OCI-LY3 (cell line): ENCODE results near the gene DNAH17.

Experiments
- H2AFZ ChIP-seq: fragments of 200-600, 300-600 bp; shearing (Covaris generic); 2 replicates; pipeline ENCODE4 v1.6.0; 2014; ENCODE audit warnings: antibody characterized with exemption, low read depth, low read length
- H3K27ac ChIP-seq: fragments of 200-600, 300-600 bp; sonication (generic); 2 replicates; pipeline ENCODE4 v1.5.1; 2014; ENCODE audit warnings: mild to moderate bottlenecking, low read length, moderate library complexity, mixed read lengths
- H3K27me3 ChIP-seq: fragments of 200-600, 300-600 bp; sonication (generic); 2 replicates; pipeline ENCODE4 v1.6.1; 2014; ENCODE audit warnings: low read depth, low read length, mixed read lengths
- H3K36me3 ChIP-seq: fragments of 200-600, 300-600 bp; sonication (generic); replicated peaks from 2 replicates; pipeline ENCODE3; 2014; ENCODE audit warnings: low read depth, low read length, mixed read lengths
- H3K4me1 ChIP-seq: fragments of 300-600, 200-600 bp; sonication (generic); 2 replicates; pipeline ENCODE4 v1.6.1; 2014; ENCODE audit warnings: low read length, mixed read lengths
- H3K4me2 ChIP-seq: fragments of 200-600, 300-600 bp; sonication (generic); 2 replicates; pipeline ENCODE4 v1.6.1; 2014; ENCODE audit warnings: low read length, mixed read lengths
- H3K4me3 ChIP-seq: fragments of 300-600, 200-600 bp; sonication (generic); 2 replicates; pipeline ENCODE4 v1.5.1; 2014; ENCODE audit warnings: antibody characterized with exemption, mild to moderate bottlenecking, low read length, moderate library complexity
- H3K79me2 ChIP-seq: fragments of 300-600, 200-600 bp; shearing (Covaris generic); 2 replicates; pipeline ENCODE4 v1.6.1; 2014; ENCODE audit warnings: mild to moderate bottlenecking, low read length, mixed read lengths
- H3K9ac ChIP-seq: fragments of 300-600, 200-600 bp; shearing (Covaris generic); 2 replicates; pipeline ENCODE4 v1.6.0; 2014; ENCODE audit warnings: mild to moderate bottlenecking, low read length, moderate library complexity
- H3K9me3 ChIP-seq: fragments of 200-600, 300-600 bp; shearing (Covaris generic); 2 replicates; pipeline ENCODE4 v1.6.1; 2014; ENCODE audit warnings: low read length, mixed read lengths; ENCODE audit not compliant: insufficient read depth
- H4K20me1 ChIP-seq: fragments of 200-600, 300-600 bp; sonication (generic); 2 replicates; pipeline ENCODE4 v1.6.1; 2016; ENCODE audit warnings: low read length, mixed read lengths; ENCODE audit not compliant: insufficient read depth
- EZH2phosphoT487 ChIP-seq: fragments of 200-600 bp; shearing (Covaris generic); IDR thresholded peaks from 2 replicates; pipeline ENCODE4 v1.6.1; 2018; ENCODE audit warnings: antibody characterized with exemption, mixed run types, low read depth
- TF ChIP-seq, protein P1 (sequence below): fragments of 200-600, 300-600 bp; sonication (generic); IDR thresholded peaks from 2 replicates; pipeline ENCODE4 v1.5.1; 2014; ENCODE audit warnings: antibody characterized with exemption, low read length, low read depth

The DNAH17 gene

DNA sequence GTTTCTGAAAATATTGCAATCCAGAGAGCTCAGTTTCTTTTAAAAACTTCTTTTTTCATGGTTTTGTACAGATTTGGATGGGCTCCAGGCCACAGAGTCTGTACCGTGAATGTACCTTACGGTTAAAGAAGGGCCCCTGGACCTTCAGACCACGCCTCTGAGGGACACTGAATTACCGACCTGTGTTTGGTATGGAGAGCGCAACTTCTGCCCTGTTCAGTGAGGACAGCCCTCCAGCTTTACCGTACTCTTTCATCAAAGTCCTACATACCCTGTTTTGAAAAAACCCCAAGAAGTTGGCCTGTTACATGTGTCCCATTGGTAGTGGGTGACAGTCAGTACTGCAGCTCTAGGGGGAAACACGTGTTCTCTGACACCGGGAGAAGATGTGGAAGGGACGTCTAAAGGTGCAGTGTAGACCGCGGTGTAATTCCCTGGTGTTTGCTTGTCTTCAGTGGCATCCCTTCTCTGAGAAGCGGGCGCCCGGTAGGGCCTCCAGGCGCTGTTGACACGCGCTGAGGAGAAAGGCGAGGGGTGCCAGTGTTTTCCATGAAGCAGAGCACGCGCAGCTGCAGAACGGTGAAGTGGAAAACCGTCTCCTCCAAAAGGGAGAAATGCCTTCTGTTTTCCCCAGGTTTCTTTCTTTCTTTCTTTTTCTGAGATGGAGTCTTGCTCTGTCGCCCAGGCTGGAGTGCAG, 192.6 kb downstream of the DNAH17 start:
- no peaks in the 10 kb centered on the region for H3K27me3 ChIP-seq
- H3K27ac ChIP-seq: peak overlapping the region; percentile 97
- peak overlapping the region; percentile 87 for H3K9ac ChIP-seq
- H3K36me3 ChIP-seq: peaks cover 7% of the 10 kb centered on the region
- H3K4me2 ChIP-seq: peak overlapping the region; percentile 89
- H3K4me3 ChIP-seq: peak overlapping the region; percentile 100
- TF ChIP-seq, protein P1, sequence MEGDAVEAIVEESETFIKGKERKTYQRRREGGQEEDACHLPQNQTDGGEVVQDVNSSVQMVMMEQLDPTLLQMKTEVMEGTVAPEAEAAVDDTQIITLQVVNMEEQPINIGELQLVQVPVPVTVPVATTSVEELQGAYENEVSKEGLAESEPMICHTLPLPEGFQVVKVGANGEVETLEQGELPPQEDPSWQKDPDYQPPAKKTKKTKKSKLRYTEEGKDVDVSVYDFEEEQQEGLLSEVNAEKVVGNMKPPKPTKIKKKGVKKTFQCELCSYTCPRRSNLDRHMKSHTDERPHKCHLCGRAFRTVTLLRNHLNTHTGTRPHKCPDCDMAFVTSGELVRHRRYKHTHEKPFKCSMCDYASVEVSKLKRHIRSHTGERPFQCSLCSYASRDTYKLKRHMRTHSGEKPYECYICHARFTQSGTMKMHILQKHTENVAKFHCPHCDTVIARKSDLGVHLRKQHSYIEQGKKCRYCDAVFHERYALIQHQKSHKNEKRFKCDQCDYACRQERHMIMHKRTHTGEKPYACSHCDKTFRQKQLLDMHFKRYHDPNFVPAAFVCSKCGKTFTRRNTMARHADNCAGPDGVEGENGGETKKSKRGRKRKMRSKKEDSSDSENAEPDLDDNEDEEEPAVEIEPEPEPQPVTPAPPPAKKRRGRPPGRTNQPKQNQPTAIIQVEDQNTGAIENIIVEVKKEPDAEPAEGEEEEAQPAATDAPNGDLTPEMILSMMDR: no peak
- no peak for TF ChIP-seq EZH2phosphoT487
- no peaks in the 10 kb centered on the region for H3K9me3 ChIP-seq
- H4K20me1 ChIP-seq: peaks cover 21% of the 10 kb centered on the region
- no peak overlapping the region for H2AFZ ChIP-seq
- peaks cover 93% of the 10 kb centered on the region for H3K79me2 ChIP-seq
- H3K4me1 ChIP-seq: peaks cover 89% of the 10 kb centered on the region

DNA sequence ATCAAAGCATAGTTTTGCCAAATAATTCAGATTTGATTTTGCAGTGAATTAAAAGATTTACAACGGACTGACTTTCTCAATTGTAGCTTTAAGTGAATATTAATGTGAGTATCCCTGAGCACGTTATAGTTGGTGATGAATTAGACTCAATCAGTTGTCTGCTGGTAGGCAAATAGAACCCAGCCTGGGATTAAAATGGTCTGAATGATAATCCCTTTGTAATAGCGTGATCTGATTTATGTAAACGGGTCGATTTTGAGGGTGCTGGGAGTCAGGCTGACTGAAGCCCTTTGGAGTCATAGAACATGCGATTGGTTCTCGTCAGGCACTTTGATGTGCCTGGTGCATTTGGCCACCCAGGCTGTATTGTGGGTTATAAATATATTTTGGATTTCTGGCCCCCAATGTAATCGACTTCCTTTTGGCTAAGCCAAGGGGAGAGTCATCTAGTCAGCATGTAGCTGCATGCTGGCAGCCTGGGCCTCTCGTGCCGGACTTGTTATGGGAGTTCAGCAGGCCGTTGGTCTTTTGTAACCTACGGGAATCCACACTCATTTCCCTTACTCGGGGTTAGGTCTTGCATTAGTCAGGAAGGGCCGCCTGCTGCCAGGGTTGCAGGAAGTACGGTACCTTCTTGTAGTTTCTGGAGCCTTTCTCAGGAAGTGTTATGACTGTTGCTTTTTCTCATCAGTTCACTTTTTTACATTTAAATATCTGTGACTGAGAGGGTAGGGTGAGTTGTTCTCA, 193.3 kb downstream of the DNAH17 start:
- Histone ChIP-seq H2AFZ (no peak overlapping the region), H3K4me1 (peaks cover 87% of the 10 kb centered on the region), H3K27me3 (no peaks in the 10 kb centered on the region), H3K4me3 (peak overlapping the region; percentile 100), H3K79me2 (peaks cover 93% of the 10 kb centered on the region), H3K36me3 (peaks cover 10% of the 10 kb centered on the region), H3K9ac (peak overlapping the region; percentile 87), H4K20me1 (peaks cover 16% of the 10 kb centered on the region), H3K9me3 (no peaks in the 10 kb centered on the region), H3K27ac (peak overlapping the region; percentile 97), H3K4me2 (peak overlapping the region; percentile 89)
- TF ChIP-seq EZH2phosphoT487: no peak
- TF ChIP-seq, protein P1: no peak

DNA sequence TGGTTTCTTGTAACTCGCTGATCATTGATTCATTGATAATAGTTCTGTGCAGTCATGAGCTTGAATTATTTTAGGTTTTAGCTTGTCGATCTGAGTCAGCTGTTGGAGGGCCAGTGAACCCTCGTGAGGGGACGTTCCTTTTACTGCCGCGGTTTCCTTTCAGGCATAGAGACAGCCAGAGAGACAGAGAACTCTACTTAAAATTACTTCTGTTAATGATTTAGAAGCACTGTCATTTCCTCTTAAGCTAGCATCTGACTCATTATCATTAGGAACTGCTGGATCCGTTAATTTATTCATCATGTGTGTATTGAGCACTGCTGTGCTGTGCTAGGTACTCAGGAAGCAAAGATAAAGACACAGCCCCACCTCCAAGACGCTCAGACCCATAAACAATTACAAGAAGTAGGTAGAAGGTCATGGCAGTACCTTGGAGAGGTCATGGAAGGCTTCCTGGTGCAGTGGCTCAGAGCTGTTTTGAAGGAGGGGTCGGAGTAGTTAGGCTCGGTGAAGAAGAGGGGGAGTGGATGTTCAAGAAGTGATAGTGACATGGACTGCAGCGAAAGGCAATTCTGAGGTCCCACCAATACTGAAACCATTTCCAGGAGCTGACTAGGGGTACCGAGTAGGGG, 195.5 kb downstream of the DNAH17 start:
- Histone ChIP-seq H3K4me3 (peak overlapping the region; percentile 100), H3K9me3 (no peaks in the 10 kb centered on the region), H3K36me3 (peaks cover 10% of the 10 kb centered on the region), H4K20me1 (0 out of 2 replicates have a peak, but pooled peaks cover under 1% of the 10 kb centered on the region), H2AFZ (no peak overlapping the region), H3K9ac (peak overlapping the region; percentile 87), H3K4me1 (peaks cover 81% of the 10 kb centered on the region), H3K4me2 (peak overlapping the region; percentile 89), H3K27ac (peak overlapping the region; percentile 97), H3K79me2 (peaks cover 82% of the 10 kb centered on the region), H3K27me3 (no peaks in the 10 kb centered on the region)
- TF ChIP-seq EZH2phosphoT487: no peak
- TF ChIP-seq, protein P1: no peak

DNA sequence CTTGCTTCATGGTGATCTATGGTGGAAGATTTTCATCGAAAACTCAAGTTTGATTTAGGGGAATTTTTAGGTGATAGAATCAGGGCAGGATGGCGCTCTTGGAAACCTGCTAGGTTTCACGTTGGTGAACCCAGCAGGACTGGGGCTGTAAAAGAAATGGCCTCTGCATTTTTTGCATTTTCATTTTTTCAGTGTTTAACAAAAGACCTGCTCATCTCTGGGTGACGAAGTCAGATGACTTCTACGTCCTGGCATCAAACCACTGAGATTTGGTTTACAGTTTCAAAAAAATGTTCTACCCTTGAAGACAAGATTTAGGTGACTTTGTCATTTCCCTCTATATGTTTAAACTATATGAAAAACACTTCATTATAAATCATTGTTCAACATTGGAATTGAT, 196.8 kb downstream of the DNAH17 start:
- H3K9me3 ChIP-seq: no peaks in the 10 kb centered on the region
- peaks cover 75% of the 10 kb centered on the region for H3K4me1 ChIP-seq
- H3K79me2 ChIP-seq: peaks cover 69% of the 10 kb centered on the region
- H3K27me3 ChIP-seq: no peaks in the 10 kb centered on the region
- no peak overlapping the region for H2AFZ ChIP-seq
- H3K9ac ChIP-seq: peak overlapping the region; percentile 87
- TF ChIP-seq EZH2phosphoT487: no peak
- TF ChIP-seq, protein P1: no peak
- H4K20me1 ChIP-seq: no peaks in the 10 kb centered on the region
- peak overlapping the region; percentile 97 for H3K27ac ChIP-seq
- H3K4me2 ChIP-seq: peak overlapping the region; percentile 89
- peaks cover 10% of the 10 kb centered on the region for H3K36me3 ChIP-seq
- peak overlapping the region; percentile 100 for H3K4me3 ChIP-seq
